H1 (cell line): ENCODE results near the gene RSBN1. TPM values are rescaled to one million over a fixed set of nuclear protein-coding genes. Genes with fewer than 3 reads are reported as not detected.

Source experiments
- CTCF ChIA-PET: fragments of 300-600 bp; sonication (Branson Sonifier 250); formaldehyde crosslinking; loops from one replicate; lab custom pipeline; 2021; ENCODE audit not compliant: partially characterized antibody; lab: Charles Lee
- POLR2A ChIA-PET: fragments of 300-600 bp; sonication (Branson Sonifier 250); formaldehyde crosslinking; loops from one replicate; lab custom pipeline; 2021; ENCODE audit warnings: inconsistent platforms; ENCODE audit not compliant: partially characterized antibody; lab: Charles Lee
- DNase-seq, 2 experiments: peaks; one replicate each; pipeline versions ENCODE4 v3.0.0 to v3.0.0-alpha.2; 2010 to 2022; ENCODE audit warnings: low spot score in 2 of 2, low read depth in 1 of 2, mixed read lengths in 1 of 2
- FAIRE-seq: peaks from 2 replicates; lab custom pipeline; 2011; peaks lifted over from hg19 to GRCh38; lab: Jason Lieb, UNC
- H2AFZ ChIP-seq: 2 replicates; pipeline ENCODE4 v1.8.1; 2012; ENCODE audit warnings: low read length, inconsistent platforms
- H2AK5ac ChIP-seq: 2 replicates; pipeline ENCODE4 v1.6.1; 2013; ENCODE audit warnings: low read depth, low read length
- H2BK120ac ChIP-seq: replicated peaks from 2 replicates; pipeline ENCODE3; 2013; ENCODE audit warnings: low read depth, low read length, inconsistent platforms
- H2BK12ac ChIP-seq: 2 replicates; pipeline ENCODE4 v1.6.1; 2013; ENCODE audit warnings: low read depth, low read length
- H2BK15ac ChIP-seq: 2 replicates; pipeline ENCODE4 v1.6.1; 2013; ENCODE audit warnings: low read length
- H2BK20ac ChIP-seq: 2 replicates; pipeline ENCODE4 v1.6.1; 2013; ENCODE audit warnings: low read length
- H2BK5ac ChIP-seq: 2 replicates; pipeline ENCODE4 v1.6.1; 2013; ENCODE audit warnings: low read depth, low read length
- H3K14ac ChIP-seq: 2 replicates; pipeline ENCODE4 v1.6.1; 2013; ENCODE audit warnings: inconsistent platforms; ENCODE audit not compliant: insufficient read length
- H3K18ac ChIP-seq: 2 replicates; pipeline ENCODE4 v1.6.1; 2013; ENCODE audit warnings: low read length; ENCODE audit errors: extremely low read depth
- H3K23ac ChIP-seq: 2 replicates; pipeline ENCODE4 v1.6.1; 2013; ENCODE audit warnings: inconsistent platforms; ENCODE audit not compliant: insufficient read length
- H3K23me2 ChIP-seq: 2 replicates; pipeline ENCODE4 v1.6.1; 2013; ENCODE audit warnings: low read depth, low read length
- H3K27ac ChIP-seq: 2 replicates; pipeline ENCODE4 v1.6.1; 2011; ENCODE audit warnings: low read depth, low read length, inconsistent platforms
- H3K27me3 ChIP-seq, 4 experiments: replicated peaks in 1 of 4; 1 replicate in 1 of 4; 2 replicates in 3 of 4; pipeline versions ENCODE4 v1.6.1 to v1.8.1; 2011 to 2013; ENCODE audit warnings: low read length in 3 of 4, mild to moderate bottlenecking in 3 of 4, inconsistent platforms in 2 of 4, mixed read lengths in 2 of 4, moderate library complexity in 1 of 4; ENCODE audit not compliant: control insufficient read depth in 3 of 4, insufficient read depth in 3 of 4; ENCODE audit errors: extremely low read depth in 1 of 4
- H3K36me3 ChIP-seq, 4 experiments: 2 replicates each; pipeline versions ENCODE4 v1.6.1 to v1.8.1; 2011 to 2013; ENCODE audit warnings: mild to moderate bottlenecking in 4 of 4, low read length in 3 of 4, moderate library complexity in 2 of 4, control low read depth in 1 of 4, inconsistent platforms in 1 of 4; ENCODE audit not compliant: insufficient read depth in 4 of 4, control insufficient read depth in 2 of 4
- H3K4ac ChIP-seq: replicated peaks from 2 replicates; pipeline ENCODE3; 2013; ENCODE audit warnings: low read length, low read depth, mixed read lengths, inconsistent platforms; ENCODE audit not compliant: insufficient read length
- H3K4me1 ChIP-seq, 4 experiments: replicated peaks in 1 of 4; 1 replicate in 1 of 4; 2 replicates in 3 of 4; pipeline versions ENCODE4 v1.6.1 to v1.8.1; 2011 to 2013; ENCODE audit warnings: low read length in 3 of 4, inconsistent platforms in 2 of 4, mixed read lengths in 1 of 4; ENCODE audit not compliant: insufficient read depth in 4 of 4, control insufficient read depth in 3 of 4
- H3K4me2 ChIP-seq, 2 experiments: 2 replicates each; pipeline versions ENCODE4 v1.6.1 to v1.8.1; 2011 to 2013; ENCODE audit warnings: low read depth in 2 of 2, low read length in 2 of 2, control low read depth in 1 of 2, inconsistent platforms in 1 of 2, mild to moderate bottlenecking in 1 of 2; ENCODE audit not compliant: insufficient read depth in 1 of 2
- H3K4me3 ChIP-seq, 4 experiments: fragments of 200-600, 300-600 bp in 1 of 4; sonication (generic), shearing (Covaris generic), sonication (Bioruptor Twin) in 1 of 4; 2 replicates each; pipeline versions ENCODE4 v1.5.1 to v1.8.1; 2011 to 2016; ENCODE audit warnings: low read length in 4 of 4, low read depth in 3 of 4, control low read depth in 2 of 4, inconsistent platforms in 2 of 4, mild to moderate bottlenecking in 2 of 4, mixed read lengths in 1 of 4, moderate library complexity in 1 of 4; ENCODE audit not compliant: insufficient read depth in 2 of 4; ENCODE audit errors: extremely low read depth in 1 of 4
- H3K56ac ChIP-seq: replicated peaks from 2 replicates; pipeline ENCODE3; 2013; ENCODE audit warnings: low read depth, mild to moderate bottlenecking, mixed read lengths, low read length, inconsistent platforms; ENCODE audit not compliant: insufficient read length
- H3K79me1 ChIP-seq: 2 replicates; pipeline ENCODE4 v1.6.1; 2013; ENCODE audit warnings: low read depth, low read length, control low read depth
- H3K79me2 ChIP-seq, 2 experiments: 2 replicates each; pipeline versions ENCODE4 v1.6.1 to v1.8.1; 2012 to 2013; ENCODE audit warnings: low read length in 2 of 2, mild to moderate bottlenecking in 2 of 2, inconsistent platforms in 1 of 2; ENCODE audit not compliant: insufficient read depth in 2 of 2, control insufficient read depth in 1 of 2
- H3K9ac ChIP-seq, 4 experiments: replicated peaks in 1 of 4; 1 replicate in 1 of 4; 2 replicates in 3 of 4; pipeline versions ENCODE4 v1.6.1 to v1.8.1; 2011 to 2013; ENCODE audit warnings: low read depth in 3 of 4, low read length in 3 of 4, control low read depth in 2 of 4, mild to moderate bottlenecking in 2 of 4, moderate library complexity in 2 of 4, inconsistent platforms in 1 of 4; ENCODE audit errors: extremely low read depth in 1 of 4
- H3K9me3 ChIP-seq, 2 experiments: 2 replicates each; pipeline versions ENCODE4 v1.6.1 to v1.8.1; 2012 to 2013; ENCODE audit warnings: mild to moderate bottlenecking in 2 of 2, moderate library complexity in 2 of 2, control low read depth in 1 of 2, inconsistent platforms in 1 of 2, low read depth in 1 of 2, low read length in 1 of 2, mixed read lengths in 1 of 2; ENCODE audit not compliant: insufficient read depth in 2 of 2
- H4K20me1 ChIP-seq, 2 experiments: replicated peaks in 1 of 2; 2 replicates each; pipeline versions ENCODE3 to v1.8.1; 2011 to 2013; ENCODE audit warnings: inconsistent platforms in 2 of 2, low read length in 2 of 2, mild to moderate bottlenecking in 1 of 2; ENCODE audit not compliant: insufficient read depth in 2 of 2, control insufficient read depth in 1 of 2
- H4K5ac ChIP-seq: 2 replicates; pipeline ENCODE4 v1.6.1; 2013; ENCODE audit warnings: low read length, low read depth, mixed read lengths, inconsistent platforms; ENCODE audit not compliant: insufficient read length
- H4K8ac ChIP-seq: 2 replicates; pipeline ENCODE4 v1.8.0; 2013; ENCODE audit warnings: mild to moderate bottlenecking, moderate library complexity, low read length, inconsistent platforms; ENCODE audit not compliant: insufficient read depth; ENCODE audit errors: extremely low read depth
- H4K91ac ChIP-seq: replicated peaks from 2 replicates; pipeline ENCODE3; 2013; ENCODE audit warnings: low read length, mixed read lengths, inconsistent platforms; ENCODE audit not compliant: insufficient read length
- BRCA1 ChIP-seq: IDR thresholded peaks from 2 replicates; pipeline ENCODE4 v1.6.1; 2012; ENCODE audit warnings: low read depth, low read length, improper control_type of control experiment
- CBX5 ChIP-seq: fragments of 300-800, 300-1000 bp; sonication (generic); IDR thresholded peaks from 2 replicates; pipeline ENCODE4 v1.7.1; 2016; ENCODE audit warnings: antibody characterized with exemption, low read length, low read depth
- CHD2 ChIP-seq: IDR thresholded peaks from 2 replicates; pipeline ENCODE4 v1.6.1; 2012; ENCODE audit warnings: low read length, improper control_type of control experiment
- CTBP2 ChIP-seq: IDR thresholded peaks from 2 replicates; pipeline ENCODE4 v1.7.0; 2011; ENCODE audit warnings: borderline replicate concordance, mild to moderate bottlenecking, moderate library complexity, mixed read lengths, low read length; ENCODE audit not compliant: insufficient read depth, insufficient read length
- EGR1 ChIP-seq: IDR thresholded peaks from 2 replicates; pipeline ENCODE4 v1.6.1; 2011; ENCODE audit warnings: low read depth, low read length, borderline replicate concordance
- EP300 ChIP-seq, 2 experiments: IDR thresholded peaks; 1 replicate in 1 of 2; 2 replicates in 1 of 2; pipeline ENCODE4 v1.6.1; 2011 to 2012; ENCODE audit warnings: low read depth in 2 of 2, low read length in 2 of 2, mild to moderate bottlenecking in 2 of 2, borderline replicate concordance in 1 of 2, inconsistent platforms in 1 of 2, moderate library complexity in 1 of 2
- GTF2F1 ChIP-seq: IDR thresholded peaks from 2 replicates; pipeline ENCODE4 v1.6.1; 2012; ENCODE audit warnings: low read depth, low read length, improper control_type of control experiment, borderline replicate concordance
- KDM1A ChIP-seq: fragments of 200-600, 300-600 bp; sonication (generic); IDR thresholded peaks from 2 replicates; pipeline ENCODE4 v1.7.1; 2016; ENCODE audit warnings: mild to moderate bottlenecking, low read length, borderline replicate concordance
- NRF1 ChIP-seq: IDR thresholded peaks from 2 replicates; pipeline ENCODE4 v1.6.1; 2011; ENCODE audit warnings: mild to moderate bottlenecking, low read depth, low read length, improper control_type of control experiment
- POLR2A ChIP-seq, 2 experiments: IDR thresholded peaks; 1 replicate in 1 of 2; 2 replicates in 1 of 2; pipeline ENCODE4 v1.6.1; 2011; ENCODE audit warnings: low read depth in 2 of 2, low read length in 2 of 2, mild to moderate bottlenecking in 2 of 2; ENCODE audit errors: control extremely low read depth in 1 of 2
- RXRA ChIP-seq: IDR thresholded peaks from 2 replicates; pipeline ENCODE4 v1.6.1; 2011; ENCODE audit warnings: low read depth, mild to moderate bottlenecking, low read length, moderate library complexity; ENCODE audit not compliant: insufficient read depth
- SP4 ChIP-seq: IDR thresholded peaks from 2 replicates; pipeline ENCODE4 v1.6.1; 2012; ENCODE audit warnings: low read length, inconsistent platforms
- SRF ChIP-seq: IDR thresholded peaks from 2 replicates; pipeline ENCODE4 v1.6.1; 2011; ENCODE audit warnings: mild to moderate bottlenecking, low read depth, low read length, moderate library complexity
- TBP ChIP-seq: IDR thresholded peaks from 2 replicates; pipeline ENCODE4 v1.6.1; 2011; ENCODE audit warnings: low read depth, low read length, improper control_type of control experiment
- WGBS, 2 experiments: shearing (Covaris generic) in 1 of 2; methylation state at CpG; one replicate each; pipeline versions ENCODE4 v1.1.6 to v1.1.7; 2013 to 2015; ENCODE audit warnings: low lambda C conversion rate in 2 of 2, mixed read lengths in 2 of 2, inconsistent platforms in 1 of 2, low coverage in 1 of 2, missing lambda C conversion rate in 1 of 2; ENCODE audit not compliant: insufficient replicate concordance in 2 of 2, insufficient coverage in 1 of 2, insufficient read length in 1 of 2; ENCODE audit errors: extremely low coverage in 1 of 2, missing lambda C conversion rate in 1 of 2; 5-methylcytosine and 5-hydroxymethylcytosine counted together
- polyA plus RNA-seq, 7 experiments: library from polyadenylated mRNA; depleted of rRNA in 3 of 7; stranded (reverse) in 5 of 7; unstranded in 2 of 7; fragments of >200 nt in 5 of 7; fragments of 200-250 nt in 2 of 7; gene quantifications; 1 replicate in 5 of 7; 2 replicates in 1 of 7; 4 replicates in 1 of 7; pipeline versions ENCODE4 v1.2.1 to v1.2.3, GENCODE V29; 2011 to 2013; ENCODE audit warnings: missing spikeins in 2 of 7, mixed read lengths in 2 of 7
- total RNA-seq: library from RNA; stranded (reverse); fragmentation: NEBNext Ultra II Directional; extraction: Animal tissue kit (Norgen Biotek cat#: 25700); gene quantifications from 2 replicates; pipeline ENCODE4 v1.2.1, GENCODE V29; 2021

Gene RSBN1
- total and polyA plus RNA-seq, 2 of the 8 experiments (the other 6 are each of a cell fraction or from before 2014, with no cell fraction given): 4.2 to 17.6 TPM

DNA sequence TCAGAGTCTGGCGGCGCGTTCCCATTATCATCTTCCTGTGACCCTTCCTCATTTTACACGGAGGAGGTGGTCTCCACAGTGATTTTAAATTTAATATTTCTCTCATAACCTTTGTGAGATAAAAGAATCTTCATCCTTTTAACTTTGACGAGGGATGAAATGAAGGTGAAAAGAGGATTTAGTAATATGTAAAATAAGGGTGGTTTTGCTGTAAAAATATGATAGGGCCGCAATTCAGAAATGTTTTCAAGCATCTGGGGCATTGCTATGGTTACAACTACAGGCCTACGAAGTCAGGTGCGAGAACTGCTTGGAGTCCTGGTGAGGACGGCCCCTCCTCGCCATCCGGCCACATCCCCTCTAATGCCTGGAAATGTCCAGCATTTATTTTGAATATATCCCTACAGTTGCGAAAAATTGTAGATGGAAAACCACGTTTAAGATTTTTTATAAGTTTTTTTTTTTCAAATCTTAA is 422 bp upstream of the RSBN1 start:
- Histone ChIP-seq H3K56ac (peak overlapping the region; percentile 37), H2BK20ac (no peak overlapping the region), H3K9ac (peak overlapping the region in 3 of 4 experiments; percentile 13 to 59 (median 55); a peak in 5 of 7 replicates), H2AFZ (0 out of 2 replicates have a peak overlapping the region, but pooled peaks have one; percentile 1), H4K5ac (peak overlapping the region; percentile 69), H3K23ac (no peak overlapping the region), H3K23me2 (no peaks in the 10 kb centered on the region; the same call in 1 of the 2 replicates), H3K79me2 (peaks cover 12 to 39% of the 10 kb centered on the region in 2 experiments), H3K27me3 (no peaks in the 10 kb centered on the region), H3K79me1 (no peaks in the 10 kb centered on the region), H2BK5ac (peak overlapping the region; percentile 44), H3K18ac (no peak overlapping the region; the same call in 1 of the 2 replicates), H3K27ac (peak overlapping the region; percentile 30), H2BK120ac (no peak overlapping the region), H3K36me3 (no peaks in the 10 kb centered on the region), H4K20me1 (peaks cover 2 to 4% of the 10 kb centered on the region in 2 experiments), H3K4me2 (peak overlapping the region; percentile 51 to 62), H2BK12ac (no peak overlapping the region; the same call in 1 of the 2 replicates), H3K4me1 (no peaks in the 10 kb centered on the region), H3K14ac (no peak overlapping the region), H4K91ac (peak overlapping the region; percentile 58), H3K9me3 (no peaks in the 10 kb centered on the region), H2AK5ac (no peak overlapping the region; the same call in 1 of the 2 replicates), H3K4me3 (peak overlapping the region; percentile 27 to 88 (median 66); a peak in 6 of 8 replicates), H3K4ac (no peak overlapping the region), H4K8ac (peak overlapping the region; percentile 53; the same call in 1 of the 2 replicates), H2BK15ac (no peak overlapping the region)
- CTCF ChIA-PET: no interaction called here
- WGBS, 2 experiments: 40 to 100% methylated on average over 2 to 13 of the region's 13 CpGs
- no peak for DNase-seq
- POLR2A ChIA-PET: interaction anchor here (0.8 to 2.5 kb wide), 12 partner anchors 9 to 135 kb away, joined by 3 to 17 read pairs (median 4); partner anchors contain the start of genes AP4B1, DCLRE1B, HIPK1 and PHTF1
- FAIRE-seq: no peak
- peak; percentile 14 for TF ChIP-seq CTBP2
- TF ChIP-seq TBP: no peak
- no peak for TF ChIP-seq CBX5
- 0 out of 2 replicates have a peak, but pooled peaks have one; percentile 31 for TF ChIP-seq SP4
- no peak for TF ChIP-seq RXRA
- TF ChIP-seq CHD2: no peak
- TF ChIP-seq BRCA1: no peak
- TF ChIP-seq GTF2F1: no peak
- no peak for TF ChIP-seq KDM1A
- no peak for TF ChIP-seq EGR1
- TF ChIP-seq EP300 (IDR thresholded peaks at IDR 0.05; ENCODE audit: borderline replicate concordance in 1 of 2, low read depth in 2 of 2, low read length in 2 of 2): no peak
- peak in 1 of 2 experiments; percentile 18; a peak in 1 of 3 replicates for TF ChIP-seq POLR2A (IDR thresholded peaks at IDR 0.05; ENCODE audit: control extremely low read depth in 1 of 2, low read depth in 2 of 2, low read length in 2 of 2)
- no peak for TF ChIP-seq SRF
- no peak for TF ChIP-seq NRF1
